Measurements from ENCODE around the gene AIG1.

AIG1 gene

DNA sequence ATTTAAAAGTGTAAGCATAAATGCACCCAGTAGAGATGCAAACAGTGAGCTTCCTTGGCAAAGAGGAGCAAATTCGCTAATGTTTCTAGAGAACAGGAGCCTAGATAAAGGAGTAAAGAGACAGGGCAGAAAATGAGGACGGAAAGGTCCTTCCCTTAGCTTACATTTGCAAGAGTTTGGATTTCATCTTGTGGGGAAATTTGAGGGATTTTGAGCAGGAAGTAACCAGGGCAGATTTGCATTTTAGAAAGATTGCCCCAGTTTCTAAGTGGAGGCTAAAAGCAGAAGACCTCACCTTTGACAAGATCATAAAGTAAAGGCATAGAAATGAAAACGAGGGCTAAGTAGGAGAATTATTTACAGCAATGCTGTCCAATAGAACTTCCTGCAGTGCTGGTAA is 309.3 kb downstream of the AIG1 start:
- no peak for DNase-seq
- H3K27ac ChIP-seq: no peak overlapping the region
- no peak overlapping the region for H3K4me3 ChIP-seq (ENCODE audit: low read depth, low read length)
- TF ChIP-seq, protein P1, sequence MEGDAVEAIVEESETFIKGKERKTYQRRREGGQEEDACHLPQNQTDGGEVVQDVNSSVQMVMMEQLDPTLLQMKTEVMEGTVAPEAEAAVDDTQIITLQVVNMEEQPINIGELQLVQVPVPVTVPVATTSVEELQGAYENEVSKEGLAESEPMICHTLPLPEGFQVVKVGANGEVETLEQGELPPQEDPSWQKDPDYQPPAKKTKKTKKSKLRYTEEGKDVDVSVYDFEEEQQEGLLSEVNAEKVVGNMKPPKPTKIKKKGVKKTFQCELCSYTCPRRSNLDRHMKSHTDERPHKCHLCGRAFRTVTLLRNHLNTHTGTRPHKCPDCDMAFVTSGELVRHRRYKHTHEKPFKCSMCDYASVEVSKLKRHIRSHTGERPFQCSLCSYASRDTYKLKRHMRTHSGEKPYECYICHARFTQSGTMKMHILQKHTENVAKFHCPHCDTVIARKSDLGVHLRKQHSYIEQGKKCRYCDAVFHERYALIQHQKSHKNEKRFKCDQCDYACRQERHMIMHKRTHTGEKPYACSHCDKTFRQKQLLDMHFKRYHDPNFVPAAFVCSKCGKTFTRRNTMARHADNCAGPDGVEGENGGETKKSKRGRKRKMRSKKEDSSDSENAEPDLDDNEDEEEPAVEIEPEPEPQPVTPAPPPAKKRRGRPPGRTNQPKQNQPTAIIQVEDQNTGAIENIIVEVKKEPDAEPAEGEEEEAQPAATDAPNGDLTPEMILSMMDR (IDR thresholded peaks at IDR 0.05; ENCODE audit: low read depth, low read length): no peak
- H3K27me3 ChIP-seq (ENCODE audit: insufficient read depth, low read depth, severe bottlenecking): no peaks in the 10 kb centered on the region
- H3K9me3 ChIP-seq (ENCODE audit: severe bottlenecking): no peaks in the 10 kb centered on the region
- no peaks in the 10 kb centered on the region for H3K36me3 ChIP-seq

DNA sequence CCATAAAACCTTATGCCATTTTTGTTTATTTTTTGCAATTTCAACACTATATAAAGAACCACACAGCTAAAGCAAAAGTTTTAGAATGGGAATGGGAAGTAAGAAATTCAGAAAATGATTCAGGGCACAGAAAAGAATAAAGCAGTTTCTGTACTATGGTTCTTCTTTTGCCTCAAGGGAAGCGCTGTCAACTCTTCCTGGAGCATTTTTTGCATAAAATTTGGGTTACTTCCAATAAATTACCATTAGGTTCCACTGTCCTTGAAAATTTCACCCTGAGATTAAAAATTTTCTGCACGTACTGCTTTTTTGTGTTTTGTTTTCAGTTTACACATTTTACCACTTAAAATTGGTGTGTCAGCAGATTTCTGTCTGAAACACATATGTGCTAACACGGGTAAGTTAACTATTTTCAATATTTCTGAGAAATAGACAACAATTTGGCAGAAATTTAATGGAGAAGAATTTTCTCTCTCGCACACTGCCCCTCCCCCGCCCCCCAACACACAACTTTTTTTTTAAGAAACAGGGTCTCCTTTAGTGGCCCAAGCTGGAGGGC is 310.2 kb downstream of the AIG1 start:
- H3K9me3 ChIP-seq (ENCODE audit: severe bottlenecking): no peaks in the 10 kb centered on the region
- no peak overlapping the region for H3K27ac ChIP-seq
- TF ChIP-seq, protein P1 (IDR thresholded peaks at IDR 0.05; ENCODE audit: low read depth, low read length): no peak
- no peak overlapping the region for H3K4me3 ChIP-seq (ENCODE audit: low read depth, low read length)
- DNase-seq: no peak
- H3K36me3 ChIP-seq: no peaks in the 10 kb centered on the region
- H3K27me3 ChIP-seq (ENCODE audit: insufficient read depth, low read depth, severe bottlenecking): no peaks in the 10 kb centered on the region

DNA sequence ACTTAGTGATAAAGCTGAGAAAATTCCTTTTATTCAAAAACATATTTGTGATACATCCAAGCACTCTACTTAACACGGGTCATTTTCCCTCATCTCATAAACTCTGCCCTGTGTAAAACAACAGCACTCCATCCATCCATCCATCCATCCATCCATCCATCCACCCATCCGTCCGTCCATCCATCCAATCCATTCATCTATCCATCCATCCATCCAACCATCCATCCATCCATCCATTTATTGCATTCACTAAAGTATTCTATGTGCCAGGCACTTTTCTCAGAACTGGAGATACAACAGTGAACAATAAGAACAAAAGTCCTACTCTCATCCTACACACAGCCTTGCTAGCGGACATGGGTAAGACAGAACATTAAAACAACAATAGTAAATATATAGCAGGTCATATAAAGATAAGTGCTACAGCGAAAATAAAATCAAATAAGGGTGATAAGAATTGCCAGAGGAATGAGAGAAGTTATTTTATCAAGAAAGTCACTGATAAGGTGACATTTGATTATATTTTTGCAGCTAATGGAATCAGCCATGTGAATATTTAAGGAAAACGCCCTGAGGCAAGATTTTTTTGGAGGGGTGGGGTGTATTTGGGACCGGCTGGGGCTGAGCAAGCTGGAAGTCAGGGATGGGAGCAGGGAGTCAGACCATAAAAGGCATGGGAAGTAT is 311.7 kb downstream of the AIG1 start:
- DNase-seq: no peak
- Histone ChIP-seq H3K27me3 (ENCODE audit: insufficient read depth, low read depth, severe bottlenecking) (no peaks in the 10 kb centered on the region), H3K27ac (no peak overlapping the region), H3K36me3 (no peaks in the 10 kb centered on the region), H3K4me3 (ENCODE audit: low read depth, low read length) (no peak overlapping the region), H3K9me3 (ENCODE audit: severe bottlenecking) (peaks cover 2% of the 10 kb centered on the region)
- TF ChIP-seq, protein P1 (IDR thresholded peaks at IDR 0.05; ENCODE audit: low read depth, low read length): no peak

GRCh38 chr6:143374014-143374413 is 313.3 kb downstream of the AIG1 start:
- no peak for DNase-seq
- H3K36me3 ChIP-seq: no peaks in the 10 kb centered on the region
- no peaks in the 10 kb centered on the region for H3K27me3 ChIP-seq (ENCODE audit: insufficient read depth, low read depth, severe bottlenecking)
- TF ChIP-seq, protein P1 (IDR thresholded peaks at IDR 0.05; ENCODE audit: low read depth, low read length): no peak
- peaks cover 2% of the 10 kb centered on the region for H3K9me3 ChIP-seq (ENCODE audit: severe bottlenecking)
- H3K4me3 ChIP-seq (ENCODE audit: low read depth, low read length): no peak overlapping the region
- H3K27ac ChIP-seq: no peak overlapping the region

DNA sequence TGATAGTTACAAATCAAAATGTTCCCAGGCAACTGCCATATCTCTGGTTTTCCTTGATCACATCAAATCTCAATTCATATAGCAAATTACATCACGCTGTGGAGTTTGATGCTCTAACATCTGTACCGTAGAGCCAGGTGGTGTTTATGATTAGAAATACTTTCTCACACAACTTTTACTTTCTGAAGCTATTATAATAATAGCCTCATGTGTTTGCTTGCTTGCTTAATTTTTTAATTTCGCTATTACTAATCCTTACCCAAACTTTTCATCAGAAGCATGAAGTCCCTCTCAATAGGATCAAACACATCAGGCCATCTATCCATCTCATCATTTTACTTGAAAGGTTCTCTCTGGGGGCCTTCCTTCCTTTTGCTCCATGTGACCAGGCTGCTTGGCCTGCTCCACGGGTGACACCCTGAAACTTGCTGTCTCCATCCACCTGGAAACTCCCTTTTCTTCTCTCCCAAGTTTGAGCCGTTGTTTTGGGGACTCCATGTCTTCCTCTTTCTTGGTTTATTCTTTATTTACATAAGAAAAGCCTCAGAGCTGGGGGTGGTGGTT is 314.4 kb downstream of the AIG1 start:
- Histone ChIP-seq H3K27ac (no peak overlapping the region), H3K9me3 (ENCODE audit: severe bottlenecking) (peaks cover 2% of the 10 kb centered on the region), H3K36me3 (no peaks in the 10 kb centered on the region), H3K27me3 (ENCODE audit: insufficient read depth, low read depth, severe bottlenecking) (no peaks in the 10 kb centered on the region), H3K4me3 (ENCODE audit: low read depth, low read length) (no peak overlapping the region)
- TF ChIP-seq, protein P1 (IDR thresholded peaks at IDR 0.05; ENCODE audit: low read depth, low read length): no peak
- DNase-seq: no peak

All from WERI-Rb-1 (cell line).